A549 (cell line): Measurements from ENCODE around the gene ANK3. TPM values are rescaled to one million over a fixed set of nuclear protein-coding genes. Genes with fewer than 3 reads are reported as not detected.

ENCODE experiments used
- ATAC-seq, 2 experiments: fragments of 200-7000 bp in 1 of 2; fragments of >200 bp in 1 of 2; cut with Nextera tagmentation in 1 of 2; cut with Tn5 transposase in 1 of 2; 3 replicates each; pipeline versions ENCODE4 v1.8.0 to v1.9.1; 2018 to 2020; ENCODE audit warnings: mild to moderate bottlenecking in 1 of 2, moderate library complexity in 1 of 2
- CTCF ChIA-PET: fragments of 300-600 bp; sonication (Branson Sonifier 250); formaldehyde crosslinking; extraction: SDS; loops from one replicate; lab custom pipeline; 2021; ENCODE audit warnings: antibody characterized with exemption, inconsistent platforms; lab: Yijun Ruan, JAX
- POLR2A ChIA-PET: fragments of 350-600 bp; formaldehyde crosslinking; extraction: SDS; loops from one replicate; lab custom pipeline; 2021; ENCODE audit warnings: antibody characterized with exemption, inconsistent platforms; lab: Yijun Ruan, JAX
- DNase-seq, 2 experiments: peaks; one replicate each; pipeline versions ENCODE4 v3.0.0 to v3.0.0-alpha.2; 2011 to 2016; ENCODE audit warnings: low read depth in 1 of 2, low spot score in 1 of 2
- FAIRE-seq: peaks from 2 replicates; lab custom pipeline; 2011; peaks lifted over from hg19 to GRCh38; lab: Jason Lieb, UNC
- H3K27ac ChIP-seq, 2 experiments: fragments of >200 bp; sonication (Bioruptor Twin); formaldehyde crosslinking; 3 replicates each; pipeline ENCODE4 v1.5.1; 2016 to 2017
- H3K4me1 ChIP-seq: fragments of >200 bp; sonication (Bioruptor Twin); formaldehyde crosslinking; 3 replicates; pipeline ENCODE4 v1.6.1; 2016
- H3K4me2 ChIP-seq: fragments of >200 bp; sonication (Bioruptor Twin); formaldehyde crosslinking; 3 replicates; pipeline ENCODE4 v1.6.1; 2016
- H3K4me3 ChIP-seq: fragments of >200 bp; sonication (Bioruptor Twin); formaldehyde crosslinking; 3 replicates; pipeline ENCODE4 v1.5.1; 2016
- H3K9me3 ChIP-seq: fragments of >200 bp; sonication (Bioruptor Twin); formaldehyde crosslinking; 3 replicates; pipeline ENCODE4 v1.6.1; 2016
- BHLHE40 ChIP-seq: IDR thresholded peaks from 2 replicates; pipeline ENCODE4 v1.6.1; 2012; ENCODE audit warnings: low read depth, low read length, inconsistent platforms
- CHD2 ChIP-seq: fragments of 150-350 bp; IDR thresholded peaks from 2 replicates; pipeline ENCODE4 v1.6.1; 2014; ENCODE audit warnings: low read length; ENCODE audit not compliant: partially characterized antibody
- FOSL2 ChIP-seq, 2 experiments: fragments of 450-650 bp in 1 of 2; fragments of >200 bp in 1 of 2; sonication (Bioruptor Twin) in 1 of 2; formaldehyde crosslinking; IDR thresholded peaks; 2 replicates each; pipeline versions ENCODE4 v1.5.0 to v1.6.1; 2016 to 2020; ENCODE audit warnings: mild to moderate bottlenecking in 1 of 2, moderate library complexity in 1 of 2
- FOXS1 ChIP-seq: fragments of 250-450 bp; sonication (Bioruptor Pico); IDR thresholded peaks from 2 replicates; pipeline ENCODE4 v1.5.0; 2020; ENCODE audit warnings: mild to moderate bottlenecking, moderate library complexity
- GATA3 ChIP-seq: IDR thresholded peaks from 2 replicates; pipeline ENCODE4 v1.6.1; 2012; ENCODE audit warnings: borderline replicate concordance
- HDAC2 ChIP-seq: fragments of 200-600 bp; sonication (generic); IDR thresholded peaks from 2 replicates; pipeline ENCODE4 v1.6.1; 2016
- HEYL ChIP-seq: fragments of 250-450 bp; sonication (Bioruptor Pico); IDR thresholded peaks from 2 replicates; pipeline ENCODE4 v1.8.0; 2021; ENCODE audit warnings: mild to moderate bottlenecking, moderate library complexity
- HOXB5 ChIP-seq: fragments of 250-450 bp; sonication (Bioruptor Pico); IDR thresholded peaks from 2 replicates; pipeline ENCODE4 v1.5.0; 2020; ENCODE audit warnings: mild to moderate bottlenecking, moderate library complexity
- JUN ChIP-seq, 2 experiments: fragments of >200 bp; sonication (Bioruptor Twin); formaldehyde crosslinking; IDR thresholded peaks; 2 replicates in 1 of 2; 3 replicates in 1 of 2; pipeline ENCODE4 v1.6.1; 2016 to 2017
- JUNB ChIP-seq: fragments of >200 bp; sonication (Bioruptor Twin); formaldehyde crosslinking; IDR thresholded peaks from 2 replicates; pipeline ENCODE4 v1.6.1; 2016
- KDM1A ChIP-seq: fragments of 200-600 bp; sonication (generic); IDR thresholded peaks from 2 replicates; pipeline ENCODE4 v1.6.1; 2016; ENCODE audit warnings: low read depth, mild to moderate bottlenecking
- KDM5A ChIP-seq: fragments of 200-600 bp; sonication (generic); IDR thresholded peaks from 2 replicates; pipeline ENCODE4 v1.6.1; 2016; ENCODE audit warnings: antibody characterized with exemption, mild to moderate bottlenecking
- MAFK ChIP-seq: fragments of 450-650 bp; IDR thresholded peaks from 2 replicates; pipeline ENCODE4 v1.6.1; 2014; ENCODE audit not compliant: partially characterized antibody
- MYC ChIP-seq: IDR thresholded peaks from 2 replicates; pipeline ENCODE4 v1.6.1; 2012; ENCODE audit warnings: mild to moderate bottlenecking, inconsistent platforms, low read length, improper control_type of control experiment, borderline replicate concordance
- NFE2L2 ChIP-seq: fragments of 150-350 bp; conservative IDR thresholded peaks from 2 replicates; pipeline ENCODE4 v1.6.1; 2014; ENCODE audit warnings: low read length
- PHF8 ChIP-seq: fragments of 200-600 bp; sonication (generic); IDR thresholded peaks from 2 replicates; pipeline ENCODE4 v1.6.1; 2016; ENCODE audit warnings: low read depth, mild to moderate bottlenecking, antibody characterized with exemption, moderate library complexity, borderline replicate concordance
- POLR2A ChIP-seq: IDR thresholded peaks from 2 replicates; pipeline ENCODE4 v1.6.1; 2012; ENCODE audit warnings: mild to moderate bottlenecking, low read length
- RARB ChIP-seq: fragments of 250-450 bp; sonication (Bioruptor Pico); IDR thresholded peaks from 2 replicates; pipeline ENCODE4 v1.8.0; 2021; ENCODE audit warnings: mild to moderate bottlenecking, moderate library complexity
- RCOR1 ChIP-seq: fragments of 150-350 bp; IDR thresholded peaks from 2 replicates; pipeline ENCODE4 v1.6.1; 2014; ENCODE audit warnings: antibody characterized with exemption, low read length, low read depth
- RFX5 ChIP-seq: fragments of 450-650 bp; IDR thresholded peaks from 2 replicates; pipeline ENCODE4 v1.7.1; 2014; ENCODE audit warnings: antibody characterized with exemption, mild to moderate bottlenecking, moderate library complexity
- TFCP2L1 ChIP-seq: fragments of 250-450 bp; sonication (Bioruptor Pico); IDR thresholded peaks from 2 replicates; pipeline ENCODE4 v1.5.0; 2021; ENCODE audit warnings: mild to moderate bottlenecking
- ZC3H11A ChIP-seq: fragments of 450-650 bp; IDR thresholded peaks from 2 replicates; pipeline ENCODE4 v1.6.1; 2014; ENCODE audit warnings: antibody characterized with exemption, mild to moderate bottlenecking
- ZFP36 ChIP-seq: fragments of 450-650 bp; IDR thresholded peaks from 2 replicates; pipeline ENCODE4 v1.6.1; 2014; ENCODE audit warnings: borderline replicate concordance; ENCODE audit not compliant: partially characterized antibody
- ZSCAN20 ChIP-seq: fragments of 250-450 bp; sonication (Bioruptor Pico); IDR thresholded peaks from 2 replicates; pipeline ENCODE4 v1.8.0; 2022; ENCODE audit warnings: mild to moderate bottlenecking, moderate library complexity
- WGBS: methylation state at CpG from one replicate; pipeline ENCODE4 v1.1.6; 2017; ENCODE audit errors: missing lambda C conversion rate; 5-methylcytosine and 5-hydroxymethylcytosine counted together
- polyA plus RNA-seq, 4 experiments: library from polyadenylated mRNA; depleted of rRNA in 3 of 4; stranded (reverse); fragments of >200 nt; fragmentation: RNase III in 1 of 4; extraction: RNeasy Plus Mini Kit Qiagen cat#74134 plus additional on column Dnase treatment in 1 of 4; gene quantifications; 2 replicates in 3 of 4; 3 replicates in 1 of 4; pipeline ENCODE4 v1.2.3, GENCODE V29; 2011 to 2017
- TF ChIP-seq, protein P1 (sequence below): IDR thresholded peaks from 2 replicates; pipeline ENCODE4 v1.6.1; 2012
- TF ChIP-seq, protein P2 (sequence below): fragments of 150-350 bp; IDR thresholded peaks from 2 replicates; pipeline ENCODE4 v1.6.1; 2014; ENCODE audit warnings: low read depth, mild to moderate bottlenecking, low read length
- TF ChIP-seq, protein P3 (sequence below): fragments of 450-650 bp; IDR thresholded peaks from 2 replicates; pipeline ENCODE4 v1.6.1; 2014; ENCODE audit warnings: antibody characterized with exemption
- TF ChIP-seq, protein P4 (sequence below): fragments of 250-450 bp; sonication (Bioruptor Pico); IDR thresholded peaks from 2 replicates; pipeline ENCODE4 v1.5.0; 2020; ENCODE audit warnings: low read depth, mild to moderate bottlenecking, moderate library complexity
- TF ChIP-seq, protein P5 (sequence below): fragments of >200 bp; sonication (Bioruptor Twin); formaldehyde crosslinking; IDR thresholded peaks from 2 replicates; pipeline ENCODE4 v1.6.1; 2016

ANK3 gene
- polyA plus RNA-seq, 2 of the 4 experiments (the other 2 are of a cell fraction) = 0.56 to 5.4 TPM

DNA sequence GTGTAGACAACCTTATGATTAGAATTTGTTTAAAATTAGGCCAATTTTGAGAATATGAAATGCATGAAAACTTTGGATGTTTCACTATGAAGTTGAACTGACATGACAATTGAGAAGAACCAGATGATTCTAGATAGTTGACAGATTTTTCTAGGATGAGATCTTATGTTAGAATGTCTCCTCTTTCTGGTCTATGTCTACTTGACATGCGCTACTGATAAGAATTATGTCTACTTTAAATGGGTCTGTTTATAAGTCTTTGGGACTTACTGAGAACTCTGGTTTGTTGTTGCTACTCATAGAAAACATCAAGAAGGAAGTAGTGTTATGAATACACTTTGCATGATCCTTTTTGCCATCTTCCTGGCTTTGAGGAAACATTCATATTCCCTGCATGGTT, 255.1 kb downstream of the ANK3 start:
- TF ChIP-seq FOSL2 (IDR thresholded peaks at IDR 0.05) = no peak
- no peak for TF ChIP-seq FOSL2 (CRISPR knock-in tag; IDR thresholded peaks at IDR 0.05)
- TF ChIP-seq ZSCAN20 (CRISPR knock-in tag) = no peak
- TF ChIP-seq, protein P1, sequence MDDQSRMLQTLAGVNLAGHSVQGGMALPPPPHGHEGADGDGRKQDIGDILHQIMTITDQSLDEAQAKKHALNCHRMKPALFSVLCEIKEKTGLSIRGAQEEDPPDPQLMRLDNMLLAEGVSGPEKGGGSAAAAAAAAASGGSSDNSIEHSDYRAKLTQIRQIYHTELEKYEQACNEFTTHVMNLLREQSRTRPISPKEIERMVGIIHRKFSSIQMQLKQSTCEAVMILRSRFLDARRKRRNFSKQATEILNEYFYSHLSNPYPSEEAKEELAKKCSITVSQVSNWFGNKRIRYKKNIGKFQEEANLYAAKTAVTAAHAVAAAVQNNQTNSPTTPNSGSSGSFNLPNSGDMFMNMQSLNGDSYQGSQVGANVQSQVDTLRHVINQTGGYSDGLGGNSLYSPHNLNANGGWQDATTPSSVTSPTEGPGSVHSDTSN = no peak
- no peak for TF ChIP-seq HOXB5
- TF ChIP-seq PHF8 = no peak
- TF ChIP-seq JUN (IDR thresholded peaks at IDR 0.05) = no peak
- TF ChIP-seq, protein P2, sequence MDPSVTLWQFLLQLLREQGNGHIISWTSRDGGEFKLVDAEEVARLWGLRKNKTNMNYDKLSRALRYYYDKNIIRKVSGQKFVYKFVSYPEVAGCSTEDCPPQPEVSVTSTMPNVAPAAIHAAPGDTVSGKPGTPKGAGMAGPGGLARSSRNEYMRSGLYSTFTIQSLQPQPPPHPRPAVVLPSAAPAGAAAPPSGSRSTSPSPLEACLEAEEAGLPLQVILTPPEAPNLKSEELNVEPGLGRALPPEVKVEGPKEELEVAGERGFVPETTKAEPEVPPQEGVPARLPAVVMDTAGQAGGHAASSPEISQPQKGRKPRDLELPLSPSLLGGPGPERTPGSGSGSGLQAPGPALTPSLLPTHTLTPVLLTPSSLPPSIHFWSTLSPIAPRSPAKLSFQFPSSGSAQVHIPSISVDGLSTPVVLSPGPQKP = no peak
- no peak for TF ChIP-seq GATA3
- TF ChIP-seq, protein P3, sequence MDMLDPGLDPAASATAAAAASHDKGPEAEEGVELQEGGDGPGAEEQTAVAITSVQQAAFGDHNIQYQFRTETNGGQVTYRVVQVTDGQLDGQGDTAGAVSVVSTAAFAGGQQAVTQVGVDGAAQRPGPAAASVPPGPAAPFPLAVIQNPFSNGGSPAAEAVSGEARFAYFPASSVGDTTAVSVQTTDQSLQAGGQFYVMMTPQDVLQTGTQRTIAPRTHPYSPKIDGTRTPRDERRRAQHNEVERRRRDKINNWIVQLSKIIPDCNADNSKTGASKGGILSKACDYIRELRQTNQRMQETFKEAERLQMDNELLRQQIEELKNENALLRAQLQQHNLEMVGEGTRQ = no peak
- TF ChIP-seq RFX5 = no peak
- TF ChIP-seq, protein P4, sequence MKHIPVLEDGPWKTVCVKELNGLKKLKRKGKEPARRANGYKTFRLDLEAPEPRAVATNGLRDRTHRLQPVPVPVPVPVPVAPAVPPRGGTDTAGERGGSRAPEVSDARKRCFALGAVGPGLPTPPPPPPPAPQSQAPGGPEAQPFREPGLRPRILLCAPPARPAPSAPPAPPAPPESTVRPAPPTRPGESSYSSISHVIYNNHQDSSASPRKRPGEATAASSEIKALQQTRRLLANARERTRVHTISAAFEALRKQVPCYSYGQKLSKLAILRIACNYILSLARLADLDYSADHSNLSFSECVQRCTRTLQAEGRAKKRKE (CRISPR knock-in tag) = no peak
- no peak for TF ChIP-seq HEYL (CRISPR knock-in tag)
- no peak for TF ChIP-seq KDM1A
- TF ChIP-seq BHLHE40 = no peak
- no peak for TF ChIP-seq RARB (CRISPR knock-in tag)
- no peak for TF ChIP-seq KDM5A
- TF ChIP-seq CHD2 = no peak
- TF ChIP-seq FOXS1 (CRISPR knock-in tag) = no peak
- no peak for TF ChIP-seq POLR2A
- TF ChIP-seq TFCP2L1 (CRISPR knock-in tag) = no peak
- WGBS = 95% methylated on average over 1 of the region's 1 CpG
- H3K27ac ChIP-seq = no peak overlapping the region
- CTCF ChIA-PET = interaction anchor here (1.3 kb wide), 1 partner anchor 19 kb away, joined by 3 read pairs; no protein-coding TSS in a partner anchor
- no peak overlapping the region for H3K4me2 ChIP-seq
- POLR2A ChIA-PET = no interaction called here
- ATAC-seq (no peak), FAIRE-seq (peak; percentile 56), DNase-seq (no peak)
- H3K9me3 ChIP-seq = no peaks in the 10 kb centered on the region
- H3K4me3 ChIP-seq = no peak overlapping the region
- H3K4me1 ChIP-seq = peaks cover 41% of the 10 kb centered on the region

DNA sequence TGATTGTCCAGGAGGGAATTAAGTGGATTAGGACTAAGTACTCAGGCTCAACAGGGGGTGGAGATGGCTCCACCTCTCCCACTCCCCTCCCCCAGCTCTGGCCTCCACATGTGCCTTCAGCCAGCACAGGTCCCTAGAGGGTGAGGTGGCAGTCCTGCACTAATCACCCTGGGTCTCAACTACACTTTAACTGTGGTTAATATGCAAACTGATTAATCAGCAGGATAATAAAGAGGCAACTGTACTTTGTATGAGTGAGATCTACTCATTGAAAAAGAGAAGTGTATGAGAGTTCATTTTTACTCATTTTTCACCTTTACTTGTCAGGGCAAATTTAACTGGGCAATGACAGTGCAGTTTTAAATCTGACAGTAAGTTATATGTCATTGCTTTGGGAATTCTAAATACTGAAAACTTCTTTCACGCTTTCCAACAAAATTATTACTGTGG, 259.5 kb downstream of the ANK3 start:
- TF ChIP-seq ZFP36 (no peak), MAFK (peak; percentile 76), HEYL (CRISPR knock-in tag) (no peak), RCOR1 (no peak), ZC3H11A (no peak), NFE2L2 (peak; percentile 68), HDAC2 (no peak), JUNB (no peak), MYC (no peak)
- TF ChIP-seq, protein P5, sequence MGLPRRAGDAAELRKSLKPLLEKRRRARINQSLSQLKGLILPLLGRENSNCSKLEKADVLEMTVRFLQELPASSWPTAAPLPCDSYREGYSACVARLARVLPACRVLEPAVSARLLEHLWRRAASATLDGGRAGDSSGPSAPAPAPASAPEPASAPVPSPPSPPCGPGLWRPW = no peak
- TF ChIP-seq, all 56 proteins: peak for 2
- CTCF ChIA-PET = interaction anchor here (3.2 kb wide), 1 partner anchor 15 kb away, joined by 14 read pairs; no protein-coding TSS in a partner anchor
- H3K27ac ChIP-seq = peak overlapping the region; percentile 51 to 52; a peak in 4 of 6 replicates
- ATAC-seq (peak in 1 of 2 experiments; percentile 28; a peak in 1 of 6 replicates), FAIRE-seq (no peak), DNase-seq (peak in 1 of 2 experiments; percentile 19)
- no peaks in the 10 kb centered on the region for H3K9me3 ChIP-seq
- POLR2A ChIA-PET = no interaction called here
- peak overlapping the region; percentile 33 for H3K4me2 ChIP-seq
- peaks cover 14% of the 10 kb centered on the region for H3K4me1 ChIP-seq
- no peak overlapping the region for H3K4me3 ChIP-seq
- WGBS = 65% methylated on average over 1 of the region's 1 CpG
